Transverse colon (tissue), 4 donors: Measurements from ENCODE around the gene AGPAT1. TPM values are rescaled to one million over a fixed set of nuclear protein-coding genes. Genes with fewer than 3 reads are reported as not detected.

Source experiments
- DNase-seq: peaks from one replicate; pipeline ENCODE4 v3.0.0-alpha.2; 2019
- H3K27ac ChIP-seq, 4 donors: fragments of 200-600 bp; sonication (generic); 2 replicates each; pipeline ENCODE4 v1.5.1; 2016 to 2018; ENCODE audit warnings: inconsistent platforms in 4 of 4
- H3K27me3 ChIP-seq: fragments of 200-600 bp; sonication (generic); 2 replicates; pipeline ENCODE4 v1.5.1; 2017; ENCODE audit warnings: inconsistent platforms
- H3K36me3 ChIP-seq, 4 donors: fragments of 200-600 bp; sonication (generic); 2 replicates each; pipeline ENCODE4 v1.5.1; 2017 to 2019; ENCODE audit warnings: inconsistent platforms in 4 of 4
- H3K4me1 ChIP-seq, 4 donors: fragments of 200-600 bp; sonication (generic); 2 replicates each; pipeline ENCODE4 v1.5.1; 2017 to 2020; ENCODE audit warnings: inconsistent platforms in 4 of 4
- H3K4me3 ChIP-seq, 4 donors: fragments of 200-600 bp; sonication (generic); 1 replicate in 1 of 4; 2 replicates in 3 of 4; pipeline versions ENCODE4 v1.5.1 to v1.6.1; 2017 to 2019; ENCODE audit warnings: inconsistent platforms in 4 of 4
- H3K9me3 ChIP-seq, 2 donors: fragments of 200-600 bp; sonication (generic); 2 replicates each; pipeline ENCODE4 v1.5.1; 2017 to 2019; ENCODE audit warnings: inconsistent platforms in 2 of 2
- EP300 ChIP-seq: sonication (generic); formaldehyde crosslinking; IDR thresholded peaks from one replicate; pipeline ENCODE4 v1.6.1; 2017; ENCODE audit warnings: antibody characterized with exemption, low read depth
- POLR2A ChIP-seq: fragments of 450-650 bp; IDR thresholded peaks from one replicate; pipeline ENCODE4 v1.6.1; 2016; ENCODE audit warnings: antibody characterized with exemption, mild to moderate bottlenecking, moderate library complexity
- POLR2AphosphoS5 ChIP-seq, 3 donors: sonication (generic); formaldehyde crosslinking; IDR thresholded peaks; one replicate each; pipeline ENCODE4 v1.6.1; 2016; ENCODE audit warnings: antibody characterized with exemption in 3 of 3
- WGBS, 2 donors: methylation state at CpG; one replicate each; pipeline ENCODE4 v1.1.5; 2018; ENCODE audit warnings: low coverage in 1 of 2; 5-methylcytosine and 5-hydroxymethylcytosine counted together
- in situ Hi-C, 4 donors: fragments of 200-750 bp; cut with MboI; loops; one replicate each; pipeline versions ENCODE4 v1.15.0 to v1.15.1; 2017; ENCODE audit warnings: low sequenced_read_pairs in 3 of 4, low pct_ligation_motif_present in 1 of 4, low pct_unique_long_range_greater_than_20kb in 1 of 4
- intact Hi-C: fragments of 100-400 bp; cut with DNase I; formaldehyde crosslinking; loops from one replicate; pipeline ENCODE4 v1.15.1; 2023; ENCODE audit warnings: low total_unique reads
- total RNA-seq, 4 donors: library from RNA; depleted of rRNA; stranded (reverse); fragments of >200 nt; gene quantifications; one replicate each; pipeline ENCODE4 v1.1.0, GENCODE V29; 2016
- TF ChIP-seq, protein P1 (sequence below), 5 experiments: fragments of 200-600 bp in 3 of 5; fragments of 450-650 bp in 2 of 5; sonication (generic) in 3 of 5; IDR thresholded peaks; 1 replicate in 2 of 5; 2 replicates in 3 of 5; pipeline ENCODE4 v1.5.1; 2016 to 2017; ENCODE audit warnings: antibody characterized with exemption in 5 of 5, inconsistent platforms in 3 of 5, mild to moderate bottlenecking in 2 of 5, moderate library complexity in 1 of 5

Gene AGPAT1
- total RNA-seq, 4 donors from 2014 or later: 17.9 to 67.2 (median 50.1) TPM

DNA sequence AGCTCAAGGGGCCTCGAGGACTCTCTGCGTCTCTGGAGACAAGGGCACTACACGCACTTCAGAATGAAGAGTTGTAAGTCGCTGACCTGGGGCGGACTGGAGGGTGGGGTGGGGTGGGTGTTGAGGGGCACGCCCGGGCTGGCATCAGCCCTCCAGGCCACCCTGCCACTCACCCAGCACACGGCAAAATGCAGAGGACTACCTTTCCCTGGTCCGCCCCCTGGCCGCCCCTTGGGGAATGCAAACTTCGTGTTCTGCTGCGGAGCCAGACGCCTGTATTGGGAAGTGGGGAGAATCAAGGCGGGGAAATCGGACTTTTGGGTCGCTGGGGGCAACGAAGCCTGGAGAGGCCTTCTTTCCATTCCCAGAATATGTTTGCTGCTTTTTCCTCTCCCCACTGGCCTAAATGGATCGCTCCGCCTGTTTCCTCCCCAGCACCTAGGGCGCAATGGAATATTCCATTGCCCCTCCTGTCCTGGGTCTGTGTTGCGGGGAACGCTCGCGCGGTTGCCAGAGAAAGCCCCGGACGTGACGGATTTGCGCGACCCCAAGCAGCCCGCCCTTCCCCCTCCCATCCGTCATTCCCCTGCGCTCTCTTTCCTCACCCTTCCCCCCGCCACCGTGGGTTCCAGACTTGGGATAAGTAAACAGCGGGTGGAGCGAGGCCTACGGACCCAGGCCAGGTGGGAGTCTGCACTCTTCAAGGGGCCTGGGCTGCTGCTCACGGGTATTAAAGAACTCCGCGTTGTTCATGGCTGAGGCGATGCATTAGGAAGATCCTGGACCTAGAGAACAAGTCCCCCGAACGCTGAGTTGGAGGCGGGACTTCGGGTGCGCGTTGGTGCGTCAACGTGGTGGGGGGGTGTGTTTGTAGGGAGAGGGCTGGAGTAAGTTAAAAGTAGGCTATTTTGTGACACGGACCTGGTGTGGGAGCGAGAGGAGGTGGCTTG, 22.0 kb downstream of the AGPAT1 start, which contains the start of gene PPT2:
Gene PPT2, plus strand, starts transcription at position 578 of the 950 bp plus-strand sequence. CDS start 454 bp downstream, outside the sequence.
- Histone ChIP-seq H3K9me3 (no peaks in the 10 kb centered on the region), H3K27me3 (peaks cover 3% of the 10 kb centered on the region), H3K4me1 (peaks cover 15 to 38% (median 36%) of the 10 kb centered on the region in 4 donors), H3K4me3 (peak within 1 kb of the TSS; percentile 48 to 85 (median 70)), H3K27ac (peak within 1 kb of the TSS; percentile 85 to 97 (median 90)), H3K36me3 (peaks cover 0 to 8% (median 0%) of the 10 kb centered on the region in 4 donors)
- DNase-seq: peak; percentile 88
- intact Hi-C loops (loop anchor here (1.0 to 5.0 kb wide), 4 partner anchors 24 to 502 kb away; partner anchors contain the start of genes BAG6, FKBPL and PBX2), in situ Hi-C loops (no loop called here)
- TF ChIP-seq POLR2AphosphoS5 (IDR thresholded peaks at IDR 0.05): peak; percentile 64 to 75 (median 68)
- TF ChIP-seq, protein P1, sequence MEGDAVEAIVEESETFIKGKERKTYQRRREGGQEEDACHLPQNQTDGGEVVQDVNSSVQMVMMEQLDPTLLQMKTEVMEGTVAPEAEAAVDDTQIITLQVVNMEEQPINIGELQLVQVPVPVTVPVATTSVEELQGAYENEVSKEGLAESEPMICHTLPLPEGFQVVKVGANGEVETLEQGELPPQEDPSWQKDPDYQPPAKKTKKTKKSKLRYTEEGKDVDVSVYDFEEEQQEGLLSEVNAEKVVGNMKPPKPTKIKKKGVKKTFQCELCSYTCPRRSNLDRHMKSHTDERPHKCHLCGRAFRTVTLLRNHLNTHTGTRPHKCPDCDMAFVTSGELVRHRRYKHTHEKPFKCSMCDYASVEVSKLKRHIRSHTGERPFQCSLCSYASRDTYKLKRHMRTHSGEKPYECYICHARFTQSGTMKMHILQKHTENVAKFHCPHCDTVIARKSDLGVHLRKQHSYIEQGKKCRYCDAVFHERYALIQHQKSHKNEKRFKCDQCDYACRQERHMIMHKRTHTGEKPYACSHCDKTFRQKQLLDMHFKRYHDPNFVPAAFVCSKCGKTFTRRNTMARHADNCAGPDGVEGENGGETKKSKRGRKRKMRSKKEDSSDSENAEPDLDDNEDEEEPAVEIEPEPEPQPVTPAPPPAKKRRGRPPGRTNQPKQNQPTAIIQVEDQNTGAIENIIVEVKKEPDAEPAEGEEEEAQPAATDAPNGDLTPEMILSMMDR (IDR thresholded peaks at IDR 0.05): peak in 2 of 5 experiments; percentile 25 to 28
- no peak for TF ChIP-seq POLR2A
- no peak for TF ChIP-seq EP300
- 0 to 2% methylated on average over 1 to 50 of the region's 52 CpGs for WGBS, 2 donors

DNA sequence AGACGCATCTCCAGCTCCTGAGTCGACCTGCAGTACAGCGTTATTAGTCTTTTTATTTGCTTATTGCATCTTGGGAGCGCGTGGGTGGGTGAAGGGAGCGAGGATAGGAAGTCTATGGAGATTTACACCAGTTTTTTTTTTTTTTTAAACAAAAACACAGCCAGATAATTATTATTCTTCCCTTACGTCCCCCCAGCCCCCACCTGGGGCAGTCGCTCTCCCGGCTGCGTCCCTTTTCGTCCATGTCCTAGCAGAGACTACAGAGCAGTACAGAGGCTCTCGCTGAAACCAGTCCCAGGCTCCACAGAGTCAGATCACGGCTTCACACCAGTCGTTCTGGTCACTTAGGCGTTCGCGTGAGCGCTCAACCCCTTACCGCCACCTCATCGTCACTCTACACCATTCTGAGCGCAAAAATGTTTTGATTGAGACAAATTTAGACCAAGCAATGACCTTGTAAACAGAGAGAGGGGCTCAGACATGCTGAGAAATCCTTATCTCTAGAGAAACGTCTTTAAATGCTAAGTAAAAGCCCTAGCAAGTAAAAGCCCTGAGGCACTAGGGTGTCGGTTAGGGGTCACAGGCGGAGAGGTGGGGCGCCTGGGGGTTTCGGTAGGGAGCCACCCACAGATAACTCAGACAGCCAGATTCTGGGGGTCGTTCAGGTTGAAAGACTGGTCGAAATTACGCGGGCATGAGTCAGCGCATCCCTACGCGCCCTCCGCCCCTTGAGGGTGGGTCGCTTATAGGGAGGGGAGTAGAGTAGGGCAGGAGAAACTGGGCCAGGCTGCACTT, 22.9 kb downstream of the AGPAT1 start:
- Histone ChIP-seq H3K9me3 (no peaks in the 10 kb centered on the region), H3K4me1 (peaks cover 15 to 38% (median 36%) of the 10 kb centered on the region in 4 donors), H3K27ac (peak overlapping the region; percentile 85 to 97 (median 90)), H3K4me3 (peak overlapping the region; percentile 48 to 85 (median 70)), H3K36me3 (no peaks in the 10 kb centered on the region), H3K27me3 (peaks cover 10% of the 10 kb centered on the region)
- WGBS, 2 donors: 31 to 63% methylated on average over 20 to 35 of the region's 35 CpGs
- intact Hi-C loops: loop anchor here (1.0 to 5.0 kb wide), 3 partner anchors 23 to 501 kb away; partner anchors contain the start of genes BAG6, FKBPL and PBX2
- DNase-seq: no peak
- in situ Hi-C loops: no loop called here
- TF ChIP-seq, protein P1 (IDR thresholded peaks at IDR 0.05): no peak
- TF ChIP-seq EP300 (no peak), POLR2A (no peak), POLR2AphosphoS5 (IDR thresholded peaks at IDR 0.05) (no peak)

DNA sequence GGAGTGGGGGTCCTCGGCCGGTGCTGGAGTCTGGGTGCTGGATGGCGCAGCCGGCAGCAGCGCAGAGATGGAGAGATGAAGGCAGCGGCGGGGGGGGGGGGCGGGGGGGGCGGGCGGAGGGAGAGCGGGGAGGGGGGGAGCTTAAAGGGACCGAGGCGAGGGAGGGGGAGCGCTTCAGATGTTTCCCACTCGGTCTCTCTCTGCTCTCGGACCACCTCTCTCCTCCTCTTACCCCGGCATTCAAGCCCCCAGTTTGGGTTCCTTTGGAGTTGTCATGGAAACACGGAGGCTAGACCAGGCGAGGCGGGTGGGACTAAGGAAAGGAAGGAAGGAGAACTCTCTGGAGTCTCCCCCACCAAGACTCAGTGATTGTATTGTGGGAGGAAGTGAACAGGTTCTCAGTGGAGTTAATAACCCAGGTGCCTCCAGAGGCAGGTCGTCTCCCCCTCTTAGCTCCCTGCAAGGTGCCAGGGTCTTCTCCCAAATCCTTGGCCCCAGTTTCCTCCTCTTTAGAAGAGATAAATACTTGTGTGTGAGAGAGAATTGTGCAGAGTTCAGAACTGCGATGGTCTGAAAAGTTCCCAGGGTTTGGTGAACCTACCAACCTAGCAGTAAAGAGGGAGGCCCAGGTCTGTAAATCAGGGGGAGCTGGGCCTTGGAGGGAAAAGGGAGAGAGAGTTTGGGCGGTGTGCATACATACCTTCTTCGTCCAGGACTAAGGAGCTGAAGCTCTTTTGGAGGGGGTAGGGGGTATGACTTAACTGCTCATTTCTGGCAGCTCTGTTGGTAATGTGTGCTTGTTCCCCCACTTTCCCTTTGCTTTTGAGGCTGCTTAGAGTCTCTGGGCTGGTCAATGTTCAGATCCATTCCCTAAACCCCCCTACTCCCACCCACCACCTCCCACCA, 23.8 kb downstream of the AGPAT1 start, which contains the start of gene PRRT1:
Gene PRRT1, minus strand, starts transcription at position 77 of the 906 bp plus-strand sequence. CDS start 112 bp downstream, outside the sequence.
- Histone ChIP-seq H3K4me3 (peak within 1 kb of the TSS; percentile 22 to 71 (median 58)), H3K4me1 (peaks cover 15 to 38% (median 36%) of the 10 kb centered on the region in 4 donors), H3K9me3 (no peaks in the 10 kb centered on the region), H3K27me3 (peaks cover 13% of the 10 kb centered on the region), H3K27ac (peak within 1 kb of the TSS; percentile 85 to 97 (median 90)), H3K36me3 (no peaks in the 10 kb centered on the region)
- in situ Hi-C loops (no loop called here), intact Hi-C loops (loop anchor here (2.0 to 5.0 kb wide), 2 partner anchors 39 to 500 kb away; partner anchors contain the start of genes BAG6 and PBX2)
- DNase-seq: no peak
- TF ChIP-seq, protein P1 (IDR thresholded peaks at IDR 0.05): no peak
- TF ChIP-seq POLR2AphosphoS5 (IDR thresholded peaks at IDR 0.05): no peak
- TF ChIP-seq EP300: no peak
- no peak for TF ChIP-seq POLR2A
- 30 to 44% methylated on average over 2 to 17 of the region's 24 CpGs for WGBS, 2 donors
